Kidney epithelial cell (primary cell): ENCODE data around the gene VSIR. TPM values are rescaled to one million over a fixed set of nuclear protein-coding genes. Genes with fewer than 3 reads are reported as not detected.

Experiments used
- DNase-seq: peaks from one replicate; pipeline ENCODE4 v3.0.0-alpha.2; 2010; ENCODE audit warnings: low read depth
- H3K27me3 ChIP-seq: 2 replicates; pipeline ENCODE4 v1.6.0; 2011; ENCODE audit warnings: low read length; ENCODE audit not compliant: control insufficient read depth, insufficient read depth
- H3K36me3 ChIP-seq: 2 replicates; pipeline ENCODE4 v1.5.1; 2011; ENCODE audit warnings: low read length; ENCODE audit not compliant: control insufficient read depth, insufficient read depth
- H3K4me3 ChIP-seq: 2 replicates; pipeline ENCODE4 v1.5.1; 2011; ENCODE audit warnings: low read depth, mild to moderate bottlenecking, control low read depth, low read length
- total RNA-seq: library from RNA; depleted of rRNA; stranded (reverse); fragments of >200 nt; gene quantifications from 2 replicates; pipeline ENCODE4 v1.2.3, GENCODE V29; 2015
- TF ChIP-seq, protein P1 (sequence below): IDR thresholded peaks from 2 replicates; pipeline ENCODE4 v1.5.1; 2011; ENCODE audit warnings: mild to moderate bottlenecking, moderate library complexity, low read length, control low read depth, inconsistent platforms; ENCODE audit not compliant: insufficient read depth, poor library complexity, severe bottlenecking

The VSIR gene
- total RNA-seq, 1 donor from 2014 or later, result 1.1 TPM

DNA sequence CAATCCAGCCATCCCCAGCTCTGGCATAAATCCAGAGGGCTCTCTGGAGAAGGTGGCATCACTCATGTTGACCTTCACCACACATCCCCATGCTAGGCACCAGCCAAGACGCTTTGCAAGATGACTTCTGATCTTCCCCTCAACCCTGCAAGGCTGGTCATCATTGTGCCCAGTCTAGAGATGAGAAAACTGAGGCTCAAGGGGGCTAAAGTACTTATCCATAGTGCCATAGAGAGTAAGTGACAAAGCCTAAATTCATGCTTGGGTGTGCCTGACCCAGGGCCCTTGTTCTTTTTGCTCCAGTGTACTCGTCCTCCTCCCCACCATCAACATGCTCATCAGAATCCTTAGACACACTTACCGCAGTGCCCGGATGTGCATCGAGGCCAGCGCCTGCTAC is 52.0 kb downstream of the VSIR start:
- TF ChIP-seq, protein P1, sequence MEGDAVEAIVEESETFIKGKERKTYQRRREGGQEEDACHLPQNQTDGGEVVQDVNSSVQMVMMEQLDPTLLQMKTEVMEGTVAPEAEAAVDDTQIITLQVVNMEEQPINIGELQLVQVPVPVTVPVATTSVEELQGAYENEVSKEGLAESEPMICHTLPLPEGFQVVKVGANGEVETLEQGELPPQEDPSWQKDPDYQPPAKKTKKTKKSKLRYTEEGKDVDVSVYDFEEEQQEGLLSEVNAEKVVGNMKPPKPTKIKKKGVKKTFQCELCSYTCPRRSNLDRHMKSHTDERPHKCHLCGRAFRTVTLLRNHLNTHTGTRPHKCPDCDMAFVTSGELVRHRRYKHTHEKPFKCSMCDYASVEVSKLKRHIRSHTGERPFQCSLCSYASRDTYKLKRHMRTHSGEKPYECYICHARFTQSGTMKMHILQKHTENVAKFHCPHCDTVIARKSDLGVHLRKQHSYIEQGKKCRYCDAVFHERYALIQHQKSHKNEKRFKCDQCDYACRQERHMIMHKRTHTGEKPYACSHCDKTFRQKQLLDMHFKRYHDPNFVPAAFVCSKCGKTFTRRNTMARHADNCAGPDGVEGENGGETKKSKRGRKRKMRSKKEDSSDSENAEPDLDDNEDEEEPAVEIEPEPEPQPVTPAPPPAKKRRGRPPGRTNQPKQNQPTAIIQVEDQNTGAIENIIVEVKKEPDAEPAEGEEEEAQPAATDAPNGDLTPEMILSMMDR, result no peak
- no peak for DNase-seq
- Histone ChIP-seq H3K36me3 (no peaks in the 10 kb centered on the region), H3K27me3 (peaks cover 3% of the 10 kb centered on the region), H3K4me3 (no peak overlapping the region)

DNA sequence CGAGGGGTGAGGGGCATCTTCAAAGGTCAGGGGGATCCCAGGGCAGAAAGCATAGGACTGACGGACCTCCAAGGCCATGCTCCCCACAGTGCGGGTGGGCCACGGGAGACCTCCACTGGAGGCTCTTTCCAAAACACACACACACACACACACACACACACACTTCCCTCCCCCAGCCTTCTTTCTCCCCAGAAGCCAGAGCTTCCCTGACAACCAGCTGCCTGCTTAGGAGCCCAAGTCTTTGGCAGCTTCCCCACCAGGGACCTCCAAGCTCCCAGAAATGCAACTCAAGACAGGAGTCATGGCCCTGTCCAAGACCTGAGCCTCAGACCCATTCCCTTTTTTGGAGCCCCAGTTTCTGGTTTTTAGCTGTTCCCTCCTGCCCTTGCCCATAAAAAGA is 53.0 kb downstream of the VSIR start:
- Histone ChIP-seq H3K4me3 (no peak overlapping the region), H3K27me3 (peaks cover 3% of the 10 kb centered on the region), H3K36me3 (no peaks in the 10 kb centered on the region)
- TF ChIP-seq, protein P1, result no peak
- DNase-seq, result no peak

DNA sequence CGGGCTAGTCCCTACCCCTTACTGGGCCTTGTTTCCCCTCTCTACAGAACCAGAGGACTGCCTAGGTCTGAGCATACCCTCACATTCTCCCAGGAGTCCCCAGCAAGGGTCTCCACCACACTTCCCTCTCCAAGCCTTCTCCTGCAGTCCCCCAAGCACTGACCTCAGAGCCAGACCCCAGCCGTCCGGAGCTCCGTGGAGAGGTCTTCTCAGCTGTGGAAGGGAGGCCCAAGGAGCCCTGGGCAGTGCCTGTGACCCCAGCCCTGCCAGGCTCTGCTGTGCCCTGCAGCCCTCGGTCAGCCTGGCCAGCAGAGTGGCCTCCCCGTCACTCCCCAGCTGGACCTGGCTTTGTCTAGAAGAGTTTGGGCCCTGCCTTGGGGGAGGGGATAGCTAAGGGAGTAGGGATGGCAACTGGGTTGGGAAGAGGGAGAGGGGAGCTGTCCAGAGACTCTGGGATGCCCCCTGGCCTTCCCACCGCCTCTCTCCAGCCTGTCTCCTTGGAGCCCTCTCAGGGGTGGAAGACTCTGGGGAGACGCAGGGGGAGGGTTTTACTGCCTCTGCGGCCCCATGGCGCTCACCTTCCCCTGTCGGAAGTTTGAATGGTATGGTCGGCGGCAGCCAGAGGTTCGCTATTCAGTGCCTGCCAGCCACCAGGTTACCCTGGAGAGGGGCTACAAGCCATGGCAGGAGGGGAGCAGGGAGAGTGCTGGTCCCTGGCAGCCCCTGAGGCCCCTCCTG is 53.7 kb downstream of the VSIR start, which contains the start of gene C10orf105:
C10orf105 (minus strand) TSS at position 315 of the 738 bp plus-strand sequence. CDS start 3,441 bp downstream, outside the sequence.
- Histone ChIP-seq H3K36me3 (no peaks in the 10 kb centered on the region), H3K27me3 (peaks cover 3% of the 10 kb centered on the region), H3K4me3 (no peak within 1 kb of the TSS)
- no peak for DNase-seq
- TF ChIP-seq, protein P1, result no peak

DNA sequence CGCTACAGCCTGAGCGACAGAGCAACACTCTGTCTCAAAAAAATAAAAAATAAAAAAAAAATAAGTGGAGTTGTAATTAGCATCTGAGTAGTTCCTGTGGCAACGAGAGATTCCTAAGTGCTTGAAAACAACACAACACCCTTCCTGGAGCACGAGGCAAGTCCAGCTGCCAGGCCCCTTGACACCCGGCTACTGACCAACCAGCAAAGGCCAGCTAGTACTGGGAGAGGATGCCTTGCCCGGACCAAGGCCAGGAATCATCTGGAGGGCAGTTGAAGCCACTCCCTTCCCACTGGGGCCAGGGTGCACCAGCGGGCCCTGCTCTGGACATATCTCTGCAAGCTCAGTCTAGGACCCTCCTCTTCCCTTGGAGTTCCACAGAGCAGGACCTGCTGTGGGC is 54.3 kb downstream of the VSIR start:
- peaks cover 3% of the 10 kb centered on the region for H3K27me3 ChIP-seq
- no peak overlapping the region for H3K4me3 ChIP-seq
- TF ChIP-seq, protein P1, result no peak
- H3K36me3 ChIP-seq, result no peaks in the 10 kb centered on the region
- DNase-seq, result no peak

DNA sequence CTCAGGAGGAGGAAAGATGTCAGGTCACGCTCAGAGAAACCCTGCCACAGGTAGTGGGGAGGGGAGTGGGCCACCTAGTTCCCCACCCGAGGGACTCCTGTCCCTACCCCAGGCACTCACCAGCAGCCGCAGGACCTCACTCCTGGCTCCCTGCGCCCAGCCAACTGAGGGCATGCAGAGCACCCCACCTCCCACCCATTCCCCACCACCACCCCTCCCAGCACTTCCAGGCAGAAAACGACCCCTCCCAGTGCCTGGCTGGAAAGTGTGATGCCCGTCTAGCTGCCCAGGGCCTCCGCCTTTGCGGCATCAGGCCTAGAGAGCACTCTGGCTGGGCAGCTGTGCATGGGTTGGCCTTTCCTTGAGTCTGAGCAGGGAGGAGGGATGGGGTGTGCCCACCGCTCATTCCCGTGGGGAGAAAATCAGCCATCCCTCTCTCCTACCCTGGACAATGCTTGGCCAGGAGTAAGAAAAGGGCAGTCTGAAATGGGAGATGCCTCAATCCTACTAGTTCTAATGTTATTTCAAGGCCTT is 55.1 kb downstream of the VSIR start:
- Histone ChIP-seq H3K36me3 (no peaks in the 10 kb centered on the region), H3K27me3 (peaks cover 3% of the 10 kb centered on the region), H3K4me3 (no peak overlapping the region)
- TF ChIP-seq, protein P1, result no peak
- DNase-seq, result no peak
